ENCODE measurements around the gene ZC3HAV1L.

DNA sequence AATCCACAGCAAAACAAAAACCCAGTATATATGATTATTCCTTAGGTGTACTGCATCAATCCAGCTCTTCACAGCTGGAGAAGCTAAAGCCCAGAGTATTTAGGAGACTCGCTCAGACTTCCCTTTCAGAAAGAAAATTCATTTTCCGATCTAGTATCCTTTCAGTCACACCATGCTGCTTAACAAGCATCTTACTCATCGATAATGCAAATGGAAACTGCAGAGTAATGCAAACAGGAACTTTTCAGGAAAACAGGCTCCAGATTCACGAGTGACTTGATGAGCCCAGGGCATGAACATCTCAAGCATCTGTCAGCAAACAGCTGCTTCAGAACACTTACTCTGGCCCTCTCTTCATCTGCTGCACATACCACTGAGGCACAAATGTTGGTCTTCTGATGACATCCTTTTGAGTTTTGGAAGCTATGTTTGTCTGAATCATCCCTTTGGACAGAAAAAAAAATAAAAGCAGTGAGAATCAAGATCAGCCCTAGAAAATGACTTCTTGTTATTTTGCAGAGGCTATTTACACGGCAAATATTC, 24.9 kb upstream of the ZC3HAV1L start:
- TF ChIP-seq, protein P1, sequence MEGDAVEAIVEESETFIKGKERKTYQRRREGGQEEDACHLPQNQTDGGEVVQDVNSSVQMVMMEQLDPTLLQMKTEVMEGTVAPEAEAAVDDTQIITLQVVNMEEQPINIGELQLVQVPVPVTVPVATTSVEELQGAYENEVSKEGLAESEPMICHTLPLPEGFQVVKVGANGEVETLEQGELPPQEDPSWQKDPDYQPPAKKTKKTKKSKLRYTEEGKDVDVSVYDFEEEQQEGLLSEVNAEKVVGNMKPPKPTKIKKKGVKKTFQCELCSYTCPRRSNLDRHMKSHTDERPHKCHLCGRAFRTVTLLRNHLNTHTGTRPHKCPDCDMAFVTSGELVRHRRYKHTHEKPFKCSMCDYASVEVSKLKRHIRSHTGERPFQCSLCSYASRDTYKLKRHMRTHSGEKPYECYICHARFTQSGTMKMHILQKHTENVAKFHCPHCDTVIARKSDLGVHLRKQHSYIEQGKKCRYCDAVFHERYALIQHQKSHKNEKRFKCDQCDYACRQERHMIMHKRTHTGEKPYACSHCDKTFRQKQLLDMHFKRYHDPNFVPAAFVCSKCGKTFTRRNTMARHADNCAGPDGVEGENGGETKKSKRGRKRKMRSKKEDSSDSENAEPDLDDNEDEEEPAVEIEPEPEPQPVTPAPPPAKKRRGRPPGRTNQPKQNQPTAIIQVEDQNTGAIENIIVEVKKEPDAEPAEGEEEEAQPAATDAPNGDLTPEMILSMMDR (IDR thresholded peaks at IDR 0.05): no peak
- TF ChIP-seq POLR2AphosphoS5 (IDR thresholded peaks at IDR 0.05) (no peak), EP300 (IDR thresholded peaks at IDR 0.05) (no peak)
